MM.1S (cell line): Measurements from ENCODE around the gene PKD1L1.

ENCODE experiments used
- CTCF ChIP-seq: fragments of 300-600 bp; sonication (generic); IDR thresholded peaks from 2 replicates; pipeline ENCODE4 v1.5.1; 2016; ENCODE audit warnings: antibody characterized with exemption, low read length, mixed read lengths
- EZH2phosphoT487 ChIP-seq: fragments of 300-600 bp; sonication (generic); IDR thresholded peaks from 2 replicates; pipeline ENCODE4 v1.6.1; 2018; ENCODE audit warnings: antibody characterized with exemption, low read length

- TF ChIP-seq CTCF (no peak), EZH2phosphoT487 (no peak)
These were observed 57.7 kb downstream of the PKD1L1 start for GRCh38 chr7:47890606-47891005.
